GM10248 (cell line): ENCODE data around the gene PLET1.

Experiments used
- CTCF ChIA-PET: fragments of 300-600 bp; sonication (Branson Sonifier 250); formaldehyde crosslinking; extraction: SDS; loops from one replicate; lab custom pipeline; 2021; ENCODE audit warnings: antibody characterized with exemption; lab: Yijun Ruan, JAX
- POLR2A ChIA-PET: fragments of 350-650 bp; sonication (Branson Sonifier 250); formaldehyde crosslinking; extraction: SDS; loops from one replicate; lab custom pipeline; 2020; ENCODE audit warnings: antibody characterized with exemption; lab: Yijun Ruan, JAX
- DNase-seq: peaks from one replicate; pipeline ENCODE4 v3.0.0; 2012; ENCODE audit errors: extremely low spot score
- CTCF ChIP-seq: IDR thresholded peaks from 2 replicates; pipeline ENCODE4 v1.5.1; 2012; ENCODE audit warnings: mild to moderate bottlenecking, low read depth; ENCODE audit errors: extremely low read depth, missing control alignments, control extremely low read depth

The PLET1 gene

GRCh38 chr11:112225753-112226061, 35.0 kb downstream of the PLET1 start:
- ChIA-PET POLR2A (interaction anchor here (1.0 kb wide), 1 partner anchor 55 kb away, joined by 3 read pairs; no protein-coding TSS in a partner anchor), CTCF (interaction anchor here (1.8 to 3.5 kb wide), 2 partner anchors 45 to 55 kb away, joined by 4 to 29 read pairs; no protein-coding TSS in a partner anchor)
- no peak for DNase-seq
- TF ChIP-seq CTCF = no peak

GRCh38 chr11:112223754-112224532, 36.7 kb downstream of the PLET1 start:
- TF ChIP-seq CTCF = no peak
- ChIA-PET CTCF (interaction anchor here (0.9 to 12.0 kb wide), 4 partner anchors 10 to 1066 kb away, joined by 3 to 374 read pairs (median 5); no protein-coding TSS in a partner anchor), POLR2A (no interaction called here)
- DNase-seq = no peak

- POLR2A ChIA-PET = interaction anchor here (0.5 kb wide), 1 partner anchor 57 kb away, joined by 9 read pairs; no protein-coding TSS in a partner anchor
- CTCF ChIA-PET = interaction anchor here (1.4 to 12.0 kb wide), 2 partner anchors 9 to 58 kb away, joined by 4 to 374 read pairs; no protein-coding TSS in a partner anchor
- no peak for TF ChIP-seq CTCF
- DNase-seq = no peak
These were observed 37.5 kb downstream of the PLET1 start for GRCh38 chr11:112223121-112223520.

- POLR2A ChIA-PET = no interaction called here
- TF ChIP-seq CTCF = no peak
- no peak for DNase-seq
- CTCF ChIA-PET = interaction anchor here (1.2 to 12.0 kb wide), 5 partner anchors 14 to 333 kb away, joined by 3 to 374 read pairs (median 4); no protein-coding TSS in a partner anchor
These were observed 38.4 kb downstream of the PLET1 start for GRCh38 chr11:112222303-112222702.

GRCh38 chr11:112221274-112221835, 39.3 kb downstream of the PLET1 start:
- TF ChIP-seq CTCF = no peak
- CTCF ChIA-PET = interaction anchor here (1.0 to 12.0 kb wide), 8 partner anchors 10 to 364 kb away, joined by 3 to 374 read pairs (median 3); no protein-coding TSS in a partner anchor
- DNase-seq = no peak
- POLR2A ChIA-PET = no interaction called here

- CTCF ChIA-PET = interaction anchor here (0.7 to 12.0 kb wide), 18 partner anchors 10 to 1070 kb away, joined by 3 to 374 read pairs (median 4); no protein-coding TSS in a partner anchor
- TF ChIP-seq CTCF = peak; percentile 60
- peak; percentile 68 for DNase-seq
- POLR2A ChIA-PET = no interaction called here
These were observed 41.0 kb downstream of the PLET1 start for GRCh38 chr11:112219476-112220232.
